GM18870 (cell line): Measurements from ENCODE around the gene DHDH.
A peak's percentile ranks its signal among the peaks of the same experiment; 100 is the strongest.

ENCODE experiments used
- ATAC-seq: cut with Tn5 transposase; IDR thresholded peaks from one replicate; pipeline ENCODE4 v1.9.1; 2021; ENCODE audit warnings: moderate library complexity; ENCODE audit not compliant: unreplicated experiment

The DHDH gene

GRCh38 chr19:48946463-48947257 lies 13.2 kb downstream of the DHDH start:
- ATAC-seq, result no peak

DNA sequence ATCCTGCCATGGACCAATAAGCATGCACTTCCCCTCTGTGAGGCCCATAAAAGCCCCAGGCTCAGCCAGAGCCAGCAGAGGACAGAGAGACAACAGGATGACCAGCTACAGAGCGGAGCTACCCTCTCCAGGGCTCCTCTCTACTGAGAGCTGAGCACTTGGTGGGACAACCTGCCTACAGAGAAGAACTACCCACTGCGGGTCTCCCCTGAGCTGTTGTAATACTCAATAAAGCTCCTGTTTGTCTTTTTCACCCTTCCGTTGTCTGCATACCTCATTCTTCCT lies 13.7 kb downstream of the DHDH start:
- ATAC-seq, result no peak

DNA sequence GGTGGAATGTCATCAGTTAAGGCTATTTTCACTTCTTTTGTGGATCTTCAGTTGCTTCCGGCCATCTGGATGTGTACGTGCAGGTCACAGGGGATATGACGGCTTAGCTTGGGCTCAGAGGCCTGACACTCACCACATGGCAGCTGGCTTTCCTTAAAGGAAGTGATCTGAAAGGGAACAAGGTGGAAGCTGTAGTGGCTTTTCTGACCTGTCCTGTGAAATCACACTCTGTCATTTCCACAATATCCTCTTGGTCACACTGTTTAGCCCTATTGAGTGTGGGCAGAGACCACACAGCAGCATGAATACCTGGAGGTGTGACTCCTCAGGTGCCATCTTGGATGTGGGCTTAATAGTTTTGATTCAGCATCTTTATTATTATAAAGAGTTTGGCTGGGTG lies 16.7 kb downstream of the DHDH start:
- ATAC-seq, result no peak

DNA sequence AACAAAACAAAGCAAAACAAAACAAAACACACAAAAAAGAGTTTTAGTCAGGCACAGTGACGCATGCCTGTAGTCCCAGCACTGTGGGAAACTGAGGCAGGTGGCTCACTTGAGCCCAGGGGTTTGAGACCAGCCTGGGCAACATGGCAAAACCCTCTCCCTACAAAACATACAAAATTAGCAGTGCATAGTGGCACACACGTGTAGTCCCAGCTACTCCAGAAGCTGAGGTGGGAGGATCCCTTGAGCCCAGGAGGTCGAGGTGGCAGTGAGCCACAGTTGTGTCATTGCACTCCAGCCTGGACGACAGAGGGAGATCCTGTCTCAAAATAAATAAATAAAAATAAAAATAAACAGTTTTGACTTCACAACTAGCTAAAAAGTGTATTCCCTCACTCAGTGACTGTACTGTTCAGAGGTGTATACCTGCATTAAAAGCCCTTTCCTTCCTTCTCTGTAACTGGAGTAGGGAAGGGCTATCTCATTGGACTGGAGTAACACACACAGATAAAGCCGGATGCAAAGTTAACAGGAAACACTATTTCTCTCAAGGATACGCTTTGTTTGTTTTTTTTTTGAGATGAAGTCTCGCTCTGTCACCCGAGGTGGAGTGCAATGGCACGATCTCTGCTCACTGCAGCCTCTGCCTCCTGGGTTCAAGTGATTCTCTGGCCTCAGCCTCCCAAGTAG lies 17.5 kb downstream of the DHDH start:
- ATAC-seq, result no peak

- ATAC-seq, result no peak
Measured at GRCh38 chr19:48953141-48953540, 19.6 kb downstream of the DHDH start.

- peak; percentile 19 for ATAC-seq
Measured at GRCh38 chr19:48953990-48954594, 20.6 kb downstream of the DHDH start.

DNA sequence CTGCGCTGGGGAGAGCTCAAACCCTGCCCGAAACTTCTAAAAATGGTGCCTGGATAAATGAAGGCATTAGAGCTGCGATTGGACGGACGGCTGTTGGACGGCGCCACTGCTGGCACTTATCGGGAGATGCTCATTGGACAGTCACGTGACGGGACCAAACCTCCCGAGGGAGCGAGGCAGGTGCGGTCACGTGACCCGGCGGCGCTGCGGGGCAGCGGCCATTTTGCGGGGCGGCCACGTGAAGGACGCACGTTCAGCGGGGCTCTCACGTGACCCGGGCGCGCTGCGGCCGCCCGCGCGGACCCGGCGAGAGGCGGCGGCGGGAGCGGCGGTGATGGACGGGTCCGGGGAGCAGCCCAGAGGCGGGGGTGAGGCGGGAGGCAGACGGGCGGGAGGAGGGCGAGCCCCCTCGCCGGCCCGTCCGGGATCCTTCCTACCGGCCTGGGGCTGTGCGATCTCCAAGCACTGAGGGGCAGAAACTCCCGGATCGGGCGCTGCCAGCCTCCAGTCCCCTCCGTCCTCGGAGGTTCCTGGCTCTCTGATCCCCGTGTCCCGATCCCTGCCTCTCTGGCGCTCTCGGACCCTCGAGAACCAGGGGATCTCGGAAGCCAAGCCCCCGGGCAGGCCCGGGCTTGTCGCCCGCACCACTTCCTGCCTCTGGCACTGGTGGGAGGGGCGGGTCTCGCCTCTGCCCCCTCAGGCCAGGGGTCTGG lies 21.3 kb downstream of the DHDH start, which contains the start of gene BAX:
Gene BAX (plus strand): TSS at position 281 of the 713 bp plus-strand sequence. CDS start 54 bp downstream, at position 335.
- ATAC-seq, result peak; percentile 65

DNA sequence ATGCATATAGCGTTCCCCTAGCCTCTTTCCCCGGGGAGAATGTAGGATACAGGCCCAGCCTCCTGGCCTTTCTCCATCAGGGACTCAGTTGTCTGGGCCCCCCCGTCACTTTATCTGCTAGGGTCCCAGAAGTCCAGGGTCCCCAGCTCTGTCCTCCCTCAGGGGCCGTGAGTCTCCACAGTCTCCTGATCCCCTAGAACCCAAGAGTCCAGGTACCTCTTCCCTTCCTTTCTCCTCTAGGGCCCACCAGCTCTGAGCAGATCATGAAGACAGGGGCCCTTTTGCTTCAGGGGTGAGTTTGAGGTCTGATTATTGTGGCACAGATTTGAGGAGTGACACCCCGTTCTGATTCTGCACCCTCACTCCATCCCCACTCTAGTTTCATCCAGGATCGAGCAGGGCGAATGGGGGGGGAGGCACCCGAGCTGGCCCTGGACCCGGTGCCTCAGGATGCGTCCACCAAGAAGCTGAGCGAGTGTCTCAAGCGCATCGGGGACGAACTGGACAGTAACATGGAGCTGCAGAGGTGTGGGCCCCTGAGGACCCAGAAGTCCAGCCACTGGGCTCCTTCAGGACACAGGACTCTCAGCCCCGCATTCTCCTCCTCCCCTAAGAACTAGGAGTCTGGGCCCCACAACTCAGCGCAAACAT lies 21.9 kb downstream of the DHDH start:
- ATAC-seq, result no peak

- ATAC-seq, result no peak
Measured at GRCh38 chr19:48958006-48958405, 24.5 kb downstream of the DHDH start.

GRCh38 chr19:48959341-48960239 lies 26.1 kb downstream of the DHDH start:
- no peak for ATAC-seq

GRCh38 chr19:48961051-48961649 lies 27.7 kb downstream of the DHDH start:
- no peak for ATAC-seq

GRCh38 chr19:48961673-48962028 lies 28.2 kb downstream of the DHDH start:
- ATAC-seq, result no peak

DNA sequence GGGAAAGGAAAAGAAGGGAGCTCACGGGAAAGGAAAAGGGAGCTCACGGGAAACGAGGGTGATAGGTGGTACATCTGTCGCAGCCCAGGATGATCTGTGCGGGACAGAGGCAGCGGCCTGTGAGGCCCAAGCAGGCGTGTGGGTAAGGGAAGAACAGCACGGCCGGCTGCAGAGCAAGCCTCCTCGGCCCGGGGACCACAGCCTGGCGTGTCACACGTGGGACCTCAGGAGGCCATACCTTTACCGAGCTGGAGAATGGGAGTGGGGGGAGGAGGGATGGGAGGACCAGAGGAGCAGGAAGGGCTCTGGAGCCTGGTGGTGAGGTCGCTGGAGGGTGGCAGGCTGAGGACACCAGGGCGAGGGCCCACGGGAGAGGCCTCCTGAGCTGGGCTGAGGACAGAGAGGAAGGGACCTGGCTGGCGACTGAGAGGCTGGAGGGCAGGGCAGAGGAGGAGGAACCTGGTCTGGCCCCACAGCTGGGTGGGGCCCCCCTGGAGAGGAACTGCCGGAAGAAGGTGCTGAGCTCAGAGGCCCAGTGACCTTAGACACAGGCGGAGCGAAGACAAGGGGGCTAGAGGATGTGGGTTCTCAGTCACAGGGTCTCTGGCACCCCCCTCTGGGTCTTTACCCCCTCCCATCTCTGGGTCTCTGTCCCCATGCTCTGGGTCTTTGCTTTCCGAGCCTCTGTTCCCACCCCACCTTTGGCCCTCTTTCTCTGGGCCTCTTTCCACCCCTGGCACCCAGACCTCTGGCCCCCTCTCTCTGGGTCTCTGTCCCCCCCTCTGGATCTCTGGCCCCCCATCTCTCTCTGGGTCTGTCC lies 28.7 kb downstream of the DHDH start:
- ATAC-seq, result no peak

DNA sequence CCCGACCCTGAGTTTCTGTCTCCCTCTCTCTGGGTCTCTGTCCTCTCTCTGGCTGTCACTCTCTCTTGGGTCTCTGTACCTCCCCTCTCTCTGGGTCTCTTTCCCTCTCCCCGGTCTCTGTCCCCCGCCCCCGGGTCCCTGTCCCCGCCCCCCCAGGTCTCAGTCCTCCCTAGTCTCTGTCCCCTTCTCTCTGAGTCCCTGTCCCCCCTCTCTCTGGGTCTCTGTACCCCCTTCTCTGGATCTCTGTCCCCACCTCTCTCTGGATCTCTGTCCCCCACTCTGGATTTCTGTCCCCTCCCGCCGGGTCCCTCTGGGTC lies 29.3 kb downstream of the DHDH start:
- ATAC-seq, result no peak

DNA sequence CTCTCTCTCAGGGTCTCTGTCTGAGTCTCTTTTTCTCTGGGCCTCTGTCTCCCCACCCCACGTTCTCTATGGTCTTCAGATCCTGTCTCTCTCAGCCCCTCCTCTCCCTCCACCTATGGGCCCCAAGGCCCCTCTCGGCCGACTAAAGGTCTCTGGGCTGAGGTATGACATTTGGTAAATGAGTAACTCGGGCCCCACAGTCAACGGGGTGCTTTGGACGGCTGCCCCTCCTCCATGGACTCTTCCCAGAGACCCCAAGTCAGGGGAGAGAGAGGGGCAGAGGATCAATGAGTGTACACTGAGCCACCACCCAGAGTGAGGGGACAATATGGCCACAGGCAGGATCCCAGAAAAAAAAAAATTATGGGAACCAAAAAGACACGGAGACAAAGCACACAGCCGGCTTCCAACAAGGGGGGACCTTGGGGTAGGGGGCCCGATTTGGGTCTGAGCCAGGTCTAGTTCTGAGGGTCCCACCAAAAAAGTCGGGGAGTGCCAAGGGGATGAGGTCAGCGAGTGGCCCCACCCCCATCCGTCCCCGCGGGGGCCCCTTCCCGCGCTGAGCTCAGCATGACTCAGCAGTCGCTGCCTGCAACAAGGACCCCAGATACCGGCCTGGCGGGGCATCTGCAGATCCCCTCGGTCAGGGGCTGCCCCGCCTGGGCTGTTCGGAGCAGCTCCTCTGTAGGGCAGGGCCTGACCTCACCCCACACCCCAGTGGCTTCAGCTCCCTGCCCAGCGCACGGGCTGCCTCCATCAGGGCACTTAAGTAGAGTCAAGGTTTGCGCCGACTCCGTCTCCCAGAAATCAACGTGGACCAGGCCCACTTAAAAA lies 30.1 kb downstream of the DHDH start:
- no peak for ATAC-seq

- no peak for ATAC-seq
Measured at GRCh38 chr19:48964205-48965039, 30.9 kb downstream of the DHDH start.
